ENCODE data around the gene AFF3. TPM values are rescaled to one million over a fixed set of nuclear protein-coding genes. Genes with fewer than 3 reads are reported as not detected.

Gene AFF3
- total RNA-seq, 4 donors from 2014 or later, result 2.1 to 7.3 (median 3.5) TPM

DNA sequence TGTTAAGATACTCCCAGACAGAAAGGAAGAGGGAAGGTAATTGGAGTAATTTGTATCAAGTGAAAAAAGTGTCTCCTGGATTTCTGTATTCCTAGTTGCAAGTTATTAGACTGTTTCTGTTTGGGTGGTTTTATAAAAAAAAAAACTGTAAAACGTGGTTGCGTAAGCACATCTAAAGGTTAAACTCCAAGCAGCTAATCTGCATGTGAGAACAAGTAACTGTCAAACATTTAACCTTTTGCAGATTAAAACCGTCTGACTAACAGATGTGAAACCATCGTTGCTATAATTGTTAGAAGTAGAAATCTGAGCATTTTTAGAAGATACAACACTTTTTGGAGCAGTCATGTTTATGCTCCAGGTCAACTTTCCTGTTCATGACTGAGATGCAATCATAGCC, 72.3 kb downstream of the AFF3 start:
- DNase-seq (ENCODE audit: low spot score in 2 of 2), result no peak
- no peak for TF ChIP-seq CTCF (IDR thresholded peaks at IDR 0.05)
- no peak for TF ChIP-seq POLR2A (IDR thresholded peaks at IDR 0.05)
- H3K4me3 ChIP-seq (ENCODE audit: low read depth, poor library complexity, severe bottlenecking), result no peak overlapping the region
- WGBS, 2 donors, result 25 to 28% methylated on average over 4 of the region's 4 CpGs
- intact Hi-C loops (cut with DNase I; ENCODE audit: low total_unique reads), result no loop called here

- intact Hi-C loops (cut with DNase I; ENCODE audit: low total_unique reads), result no loop called here
- no peak for TF ChIP-seq CTCF (IDR thresholded peaks at IDR 0.05)
- 82 to 88% methylated on average over 4 of the region's 4 CpGs for WGBS, 2 donors
These were observed 74.0 kb downstream of the AFF3 start for GRCh38 chr2:100068395-100068794.

GRCh38 chr2:100067784-100068183, 74.6 kb downstream of the AFF3 start:
- H3K4me3 ChIP-seq (ENCODE audit: low read depth, poor library complexity, severe bottlenecking), result no peak overlapping the region
- 92 to 94% methylated on average over 6 of the region's 6 CpGs for WGBS, 2 donors
- intact Hi-C loops (cut with DNase I; ENCODE audit: low total_unique reads), result no loop called here
- no peak for DNase-seq (ENCODE audit: low spot score in 2 of 2)
- TF ChIP-seq POLR2A (IDR thresholded peaks at IDR 0.05), result no peak
- TF ChIP-seq CTCF (IDR thresholded peaks at IDR 0.05), result no peak

More at GRCh38 chr2:100068395-100068794, 74.0 kb downstream of the AFF3 start:
- no peak overlapping the region for H3K4me3 ChIP-seq (ENCODE audit: low read depth, poor library complexity, severe bottlenecking)
- no peak for DNase-seq (ENCODE audit: low spot score in 2 of 2)

DNA sequence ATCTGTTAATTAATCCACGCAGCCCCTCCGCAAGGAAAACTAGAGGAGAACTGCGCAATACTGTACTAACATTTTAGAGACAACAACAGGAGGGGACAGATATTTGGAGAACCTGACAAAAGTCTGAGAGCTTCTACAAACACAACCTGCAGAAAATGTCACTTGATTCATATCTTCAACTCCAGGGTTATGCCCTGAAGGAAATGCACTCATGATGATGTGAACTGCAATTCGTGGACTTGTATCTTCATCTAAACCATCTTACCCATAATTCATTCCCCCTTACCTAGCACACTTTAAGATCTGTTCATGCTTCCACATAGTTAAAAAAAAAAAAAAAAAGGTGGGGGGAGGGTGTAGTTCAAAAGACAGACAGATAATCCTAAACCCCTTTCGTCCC, 75.5 kb downstream of the AFF3 start:
- TF ChIP-seq POLR2A (IDR thresholded peaks at IDR 0.05), result no peak
- no peak for TF ChIP-seq CTCF (IDR thresholded peaks at IDR 0.05)
- no peak overlapping the region for H3K4me3 ChIP-seq (ENCODE audit: low read depth, poor library complexity, severe bottlenecking)
- WGBS, 2 donors, result 75 to 76% methylated on average over 5 of the region's 5 CpGs
- intact Hi-C loops (cut with DNase I; ENCODE audit: low total_unique reads), result no loop called here
- no peak for DNase-seq (ENCODE audit: low spot score in 2 of 2)

DNA sequence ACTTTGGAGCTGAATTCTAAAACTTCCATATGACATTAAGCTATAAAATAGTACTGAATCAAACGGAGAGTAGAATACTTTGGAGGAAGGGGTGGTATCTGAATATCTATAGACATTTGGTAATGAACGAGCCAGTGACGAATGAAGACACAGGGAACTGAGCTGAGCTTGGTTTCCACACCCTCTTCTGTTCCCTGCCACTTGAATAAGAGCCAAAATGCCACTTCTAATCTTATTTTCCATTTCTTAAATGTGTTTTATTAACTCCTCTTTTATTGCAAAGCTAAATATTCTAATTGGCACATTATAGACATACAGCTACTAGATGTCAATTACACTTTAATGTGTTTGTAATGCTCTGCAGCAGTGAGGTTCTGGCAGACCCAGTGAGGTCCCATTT, 76.1 kb downstream of the AFF3 start:
- DNase-seq (ENCODE audit: low spot score in 2 of 2), result no peak
- intact Hi-C loops (cut with DNase I; ENCODE audit: low total_unique reads), result no loop called here
- no peak overlapping the region for H3K4me3 ChIP-seq (ENCODE audit: low read depth, poor library complexity, severe bottlenecking)
- no peak for TF ChIP-seq POLR2A (IDR thresholded peaks at IDR 0.05)
- no peak for TF ChIP-seq CTCF (IDR thresholded peaks at IDR 0.05)
- 17 to 19% methylated on average over 3 of the region's 3 CpGs for WGBS, 2 donors

- TF ChIP-seq POLR2A (IDR thresholded peaks at IDR 0.05) (no peak), CTCF (IDR thresholded peaks at IDR 0.05) (no peak)
- intact Hi-C loops (cut with DNase I; ENCODE audit: low total_unique reads), result no loop called here
- no peak for DNase-seq (ENCODE audit: low spot score in 2 of 2)
- no peak overlapping the region for H3K4me3 ChIP-seq (ENCODE audit: low read depth, poor library complexity, severe bottlenecking)
- WGBS, 2 donors, result 74 to 76% methylated on average over 9 of the region's 9 CpGs
These were observed 77.6 kb downstream of the AFF3 start for GRCh38 chr2:100064592-100065428.

Measured in lower leg skin (tissue), 4 donors.